ENCODE measurements around the gene NHLRC2. TPM values are rescaled to one million over a fixed set of nuclear protein-coding genes. Genes with fewer than 3 reads are reported as not detected.

Gene NHLRC2
- total and polyA plus RNA-seq, 2 experiments from 2014 or later = 15.5 to 28.1 TPM

- TF ChIP-seq EZH2 (IDR thresholded peaks at IDR 0.05; ENCODE audit: low read depth, unreplicated experiment) (no peak), ZNF462 (CRISPR knock-in tag; IDR thresholded peaks at IDR 0.05) (no peak), ZNF114 (CRISPR knock-in tag; IDR thresholded peaks at IDR 0.05) (no peak), ZNF331 (CRISPR knock-in tag; IDR thresholded peaks at IDR 0.05; ENCODE audit: low read depth) (no peak), CREB1 (CRISPR knock-in tag; IDR thresholded peaks at IDR 0.05; ENCODE audit: low read depth) (no peak)
Observed at GRCh38 chr10:113965077-113965476, 110.6 kb downstream of the NHLRC2 start (continued).

GRCh38 chr10:113965683-113966082 is 111.2 kb downstream of the NHLRC2 start:
- Mint-ChIP-seq H3K27me3 (ENCODE audit: insufficient read depth, low read depth, poor library complexity) (peaks cover 2% of the 10 kb centered on the region), H3K4me1 (peaks cover 12% of the 10 kb centered on the region; the same call in 2 of the 3 replicates), H3K4me3 (no peak overlapping the region), H3K36me3 (ENCODE audit: low read depth) (peaks cover 10% of the 10 kb centered on the region), H3K27ac (no peak overlapping the region), H3K9me3 (peaks cover 13% of the 10 kb centered on the region)
- Histone ChIP-seq H3K36me3 (ENCODE audit: insufficient read depth) (peaks cover 4% of the 10 kb centered on the region; the same call in 1 of the 2 replicates), H3K4me3 (no peak overlapping the region), H3K9me2 (ENCODE audit: insufficient read depth) (no peaks in the 10 kb centered on the region), H3K79me2 (replicated peaks; ENCODE audit: insufficient read depth) (no peaks in the 10 kb centered on the region), H3K27me3 (ENCODE audit: insufficient read depth) (no peaks in the 10 kb centered on the region), H2AFZ (no peak overlapping the region), H3K4me2 (no peak overlapping the region), H3K4me1 (ENCODE audit: insufficient read depth) (no peaks in the 10 kb centered on the region), H3F3A (replicated peaks; ENCODE audit: low read depth) (no peaks in the 10 kb centered on the region), H3K27ac (ENCODE audit: low read depth) (no peak overlapping the region), H4K20me1 (replicated peaks; ENCODE audit: insufficient read depth) (no peaks in the 10 kb centered on the region)
- DNase-seq (ENCODE audit: low spot score) (no peak), ATAC-seq (no peak)
- no peak for TF ChIP-seq CREB1 (CRISPR knock-in tag; IDR thresholded peaks at IDR 0.05; ENCODE audit: low read depth)

Small RNA genes within 50 kb of the gene (small RNA-seq; reads per million reads assigned to genes)
- not detected for gene RF00560 (ENCODE audit: low replicate concordance)

Other genes with a start within 250 kb of the NHLRC2 start
- not detected in 2 replicates for gene NRAP, start 190.6 kb upstream of the NHLRC2 start, total RNA-seq (2014; rRNA removed; shearing (Covaris generic))
- not detected in 2 replicates for gene NRAP, start 190.6 kb upstream of the NHLRC2 start, polyA plus RNA-seq (2016; fragmentation: Nextera tagmentation; extraction: Ambion mirVana)
- gene CASP7, start 174.7 kb upstream of the NHLRC2 start, total RNA-seq (2014; rRNA removed; shearing (Covaris generic)) = 5.7 and 7.0 TPM in 2 replicates
- gene CASP7, start 174.7 kb upstream of the NHLRC2 start, polyA plus RNA-seq (2016; fragmentation: Nextera tagmentation; extraction: Ambion mirVana) = 2.1 and 2.5 TPM in 2 replicates
- gene PLEKHS1, start 103.0 kb upstream of the NHLRC2 start, total RNA-seq (2014; rRNA removed; shearing (Covaris generic)) = not detected in 2 replicates
- not detected in 2 replicates for gene PLEKHS1, start 103.0 kb upstream of the NHLRC2 start, polyA plus RNA-seq (2016; fragmentation: Nextera tagmentation; extraction: Ambion mirVana)
- gene DCLRE1A, start 579 bp upstream of the NHLRC2 start, total RNA-seq (2014; rRNA removed; shearing (Covaris generic)) = 13.5 and 13.8 TPM in 2 replicates
- 4.3 and 6.1 TPM in 2 replicates for gene DCLRE1A, start 579 bp upstream of the NHLRC2 start, polyA plus RNA-seq (2016; fragmentation: Nextera tagmentation; extraction: Ambion mirVana)
- gene ADRB1, start 189.2 kb downstream of the NHLRC2 start, total RNA-seq (2014; rRNA removed; shearing (Covaris generic)) = 0.24 and 0.39 TPM in 2 replicates
- 0.14 and 0.23 TPM in 2 replicates for gene ADRB1, start 189.2 kb downstream of the NHLRC2 start, polyA plus RNA-seq (2016; fragmentation: Nextera tagmentation; extraction: Ambion mirVana)

Data from GM23338 (cell line).